HG02852 (cell line): Measurements from ENCODE around the gene DCAF10.
A peak's percentile ranks its signal among the peaks of the same experiment; 100 is the strongest.
"Not testable (repeated sequence)": the region's sequence is repeated elsewhere in the genome, so short reads cannot be mapped to it uniquely, and the experiment has no call there.

Source experiments
- ATAC-seq: cut with Tn5 transposase; IDR thresholded peaks from one replicate; pipeline ENCODE4 v1.9.1; 2021; ENCODE audit warnings: mild to moderate bottlenecking, moderate library complexity; ENCODE audit not compliant: unreplicated experiment

DCAF10 gene

DNA sequence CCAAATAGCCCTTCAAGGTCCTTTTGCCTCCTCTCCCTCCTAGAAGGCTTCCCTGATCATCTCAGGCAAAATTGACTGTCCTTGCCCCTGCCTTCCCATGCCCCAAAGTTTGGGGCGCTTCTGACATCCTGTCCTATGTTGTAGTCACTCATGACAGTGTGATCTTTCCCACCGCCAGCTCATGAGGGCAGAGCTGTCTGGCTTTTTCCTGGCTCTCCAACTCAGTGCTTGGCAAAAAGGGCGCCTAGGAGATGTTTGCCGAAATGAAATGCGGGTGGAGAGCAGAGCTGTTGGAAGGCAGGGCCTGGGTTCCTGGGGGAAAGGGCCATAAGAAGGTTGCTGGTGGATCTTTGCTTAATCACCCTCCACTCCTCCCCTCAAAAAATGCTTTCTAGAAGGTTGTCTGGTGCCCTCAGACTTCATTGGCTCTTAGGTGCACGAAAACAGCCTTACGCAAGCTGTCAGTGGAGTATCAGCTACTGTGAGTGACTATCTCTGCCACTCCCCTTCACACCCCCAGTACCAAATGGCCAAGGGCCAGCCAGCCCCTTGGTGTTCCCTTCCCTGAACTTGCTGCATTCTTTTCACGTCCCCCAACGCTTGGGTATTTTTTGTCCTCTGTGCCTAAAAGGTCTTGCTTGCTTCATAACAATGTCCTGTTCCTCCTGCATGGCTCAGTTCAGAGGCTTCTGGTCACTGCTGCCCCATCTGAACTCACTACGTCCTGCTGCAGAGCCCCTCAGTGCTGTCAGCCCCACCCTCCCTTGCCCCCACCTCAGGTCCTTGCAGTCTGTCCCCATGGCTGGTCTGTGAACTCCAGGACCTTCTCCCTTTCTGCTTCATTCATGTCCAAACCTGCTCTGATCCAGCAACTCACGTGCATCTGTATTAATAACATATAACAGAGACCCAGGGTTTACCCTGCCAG, 106.0 kb downstream of the DCAF10 start:
- ATAC-seq: no peak

- ATAC-seq: no peak
Observed at GRCh38 chr9:37908283-37908682, 107.7 kb downstream of the DCAF10 start.

DNA sequence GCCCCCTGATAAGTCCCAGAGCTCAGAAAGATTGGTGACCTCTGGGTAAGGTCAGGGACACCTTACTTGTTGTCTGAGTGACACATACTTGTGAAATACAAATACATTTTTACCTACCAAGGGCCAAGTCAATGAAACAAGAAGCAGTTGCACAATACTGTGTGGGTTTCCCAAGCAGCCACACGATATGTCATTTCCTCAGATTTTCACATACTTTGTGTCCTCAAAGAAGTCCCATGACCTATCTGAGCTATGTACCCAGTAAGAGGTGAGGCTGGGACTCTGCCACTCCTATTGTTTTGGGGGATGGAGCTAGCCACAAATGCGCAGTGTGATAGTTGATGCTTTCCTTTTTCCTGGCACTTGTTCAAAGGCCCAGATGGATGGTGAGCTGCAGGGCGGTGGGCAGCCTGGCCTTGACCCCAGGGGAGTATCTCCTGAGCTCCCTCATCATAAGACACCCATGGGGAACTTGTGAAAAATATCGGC, 108.1 kb downstream of the DCAF10 start:
- ATAC-seq: no peak

- no peak for ATAC-seq
Observed at GRCh38 chr9:37909326-37909725, 108.7 kb downstream of the DCAF10 start.

DNA sequence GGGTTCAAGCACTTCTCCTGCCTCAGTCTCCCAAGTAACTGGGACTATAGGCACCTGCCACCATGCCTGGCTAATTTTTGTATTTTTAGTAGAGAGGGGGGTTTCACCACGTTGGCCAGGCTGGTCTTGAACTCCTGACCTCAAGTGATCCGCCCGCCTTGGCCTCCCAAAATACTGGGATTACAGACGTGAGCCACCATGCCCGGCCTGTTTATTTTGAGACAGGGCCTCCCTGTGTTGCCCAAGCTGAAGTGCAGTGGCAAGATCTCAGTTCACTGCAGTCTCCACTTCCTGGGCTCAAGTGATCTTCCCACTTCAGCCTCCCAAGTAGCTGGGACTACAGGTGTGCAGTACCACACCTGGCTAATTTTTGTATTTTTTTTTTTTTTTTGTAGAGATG, 109.2 kb downstream of the DCAF10 start:
- ATAC-seq: not testable (repeated sequence)

DNA sequence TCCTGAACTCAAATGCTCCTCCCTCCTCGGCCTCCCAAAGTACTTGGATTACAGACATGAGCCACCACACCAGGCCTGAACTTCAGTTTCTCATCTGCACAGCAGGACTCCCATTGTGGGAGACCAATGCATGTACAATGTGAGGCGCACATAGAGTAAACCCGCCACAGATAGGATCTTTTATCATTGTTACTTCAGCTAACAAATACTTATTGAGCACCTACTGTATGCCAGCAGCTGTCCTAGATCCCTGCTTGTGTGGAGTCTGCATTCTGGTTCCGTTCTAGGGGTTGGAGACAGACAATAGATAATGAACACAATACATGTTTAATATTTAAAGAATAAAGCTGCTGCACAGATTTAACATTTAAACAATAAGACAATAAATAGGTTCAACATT, 109.7 kb downstream of the DCAF10 start:
- no peak for ATAC-seq

- no peak for ATAC-seq
Observed at GRCh38 chr9:37911271-37911681, 110.7 kb downstream of the DCAF10 start.

DNA sequence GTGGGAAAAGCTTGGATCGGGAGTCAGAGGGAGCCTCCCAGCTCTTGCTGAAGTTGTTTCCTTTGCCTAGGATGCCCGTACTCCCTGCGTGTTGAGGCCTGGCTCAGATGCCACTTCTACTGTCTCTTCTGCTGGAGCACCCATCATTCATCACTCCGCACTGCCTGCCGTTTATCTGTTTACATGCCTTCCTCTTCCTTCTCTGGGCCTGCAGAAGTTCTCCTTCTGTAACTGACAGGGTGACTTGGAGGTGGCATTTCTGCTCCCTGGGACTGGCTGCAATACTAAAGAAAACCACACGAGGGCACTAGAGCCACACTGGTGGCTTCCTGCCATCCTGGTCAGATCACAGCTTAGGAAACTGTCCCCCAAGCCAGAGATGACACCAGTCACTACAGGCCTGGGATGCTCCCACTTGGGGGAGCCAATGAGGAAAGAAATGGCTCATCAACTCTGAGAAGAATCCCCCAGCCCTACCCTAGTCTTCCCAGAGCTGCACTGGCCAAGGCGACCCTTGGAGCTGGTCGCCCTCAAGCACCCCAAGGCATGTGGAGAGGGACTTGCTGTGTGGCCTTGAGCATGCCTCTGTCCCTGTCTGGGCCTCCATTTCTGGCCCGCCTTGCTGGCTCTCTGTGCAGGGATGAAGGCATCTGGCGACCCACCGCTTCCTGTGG, 113.0 kb downstream of the DCAF10 start:
- peak; percentile 61 for ATAC-seq

DNA sequence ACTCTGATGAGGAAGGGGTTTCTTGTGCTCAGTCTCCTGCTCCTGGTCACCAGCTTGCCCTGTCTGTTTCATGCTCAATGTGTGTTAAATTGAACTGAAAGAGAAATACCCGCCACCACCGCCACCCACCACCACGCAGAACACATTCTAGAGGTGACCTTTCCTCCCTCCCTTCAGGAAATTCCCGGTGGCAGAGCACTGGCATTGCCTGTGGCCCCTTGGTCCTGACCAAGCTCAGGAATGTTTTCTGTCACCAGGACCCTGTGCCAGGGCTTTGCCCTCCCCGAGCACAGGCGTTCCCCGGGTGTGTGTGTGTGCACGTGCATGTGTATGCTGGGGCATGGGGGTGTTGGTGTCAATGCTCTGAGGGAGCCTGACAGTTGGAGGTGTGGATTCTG, 113.6 kb downstream of the DCAF10 start:
- no peak for ATAC-seq

DNA sequence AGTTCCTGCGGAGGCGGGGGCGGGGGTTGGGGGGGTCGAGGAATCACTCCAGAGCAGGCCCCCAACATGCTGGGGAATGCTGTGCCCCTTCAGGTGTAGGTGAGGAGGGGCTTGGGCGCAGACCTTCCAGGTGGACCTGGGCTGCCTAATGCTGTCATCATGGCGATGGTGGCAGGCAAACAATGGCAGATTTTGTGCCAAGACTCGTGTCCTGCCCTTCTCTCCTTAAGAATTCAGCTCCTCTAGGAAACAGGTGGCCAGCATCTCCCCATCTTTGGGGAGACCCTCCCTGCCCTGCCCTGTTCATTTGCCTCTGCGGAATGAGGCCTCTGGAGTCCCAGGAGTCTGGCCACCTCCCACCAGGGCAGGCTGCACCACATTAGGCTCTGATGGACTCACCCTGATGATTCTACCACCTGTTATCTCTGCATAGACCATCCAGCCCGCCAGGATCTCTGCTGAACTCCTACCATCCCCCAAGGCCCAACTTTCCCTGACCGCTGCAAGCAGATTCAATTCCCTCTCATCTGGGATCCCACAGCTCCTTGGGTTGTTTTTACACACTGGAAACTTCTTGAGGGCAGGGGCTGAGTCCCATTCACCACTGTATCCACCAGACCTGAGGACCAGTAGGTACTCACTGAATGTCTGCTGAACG, 114.2 kb downstream of the DCAF10 start:
- no peak for ATAC-seq

DNA sequence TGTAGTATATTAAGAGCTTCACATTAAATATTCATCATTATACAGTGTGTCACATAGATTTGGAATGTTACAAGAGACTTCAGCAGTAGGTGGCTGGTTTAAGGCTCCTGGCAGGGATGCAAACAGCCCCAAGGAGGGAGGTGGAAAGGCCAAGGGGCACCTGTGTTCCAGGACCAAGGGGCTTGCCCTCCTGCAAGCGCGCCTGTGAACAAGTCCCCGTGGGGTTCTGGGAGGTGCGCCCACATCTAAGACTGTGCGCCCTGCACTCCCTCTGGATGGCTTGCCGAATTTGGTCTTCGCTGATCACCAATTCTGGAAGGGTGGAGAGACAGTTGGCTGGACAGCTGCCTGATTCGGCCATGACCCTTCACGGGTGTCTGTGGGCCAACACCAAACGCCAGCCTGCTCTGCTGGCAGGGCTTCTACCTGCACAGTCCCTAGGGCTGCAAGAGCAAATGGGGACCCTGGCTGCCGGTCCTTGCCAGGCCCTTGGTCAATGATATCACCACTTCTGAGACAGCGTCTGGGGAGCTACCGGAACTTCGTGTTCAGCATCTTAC, 115.4 kb downstream of the DCAF10 start:
- no peak for ATAC-seq

DNA sequence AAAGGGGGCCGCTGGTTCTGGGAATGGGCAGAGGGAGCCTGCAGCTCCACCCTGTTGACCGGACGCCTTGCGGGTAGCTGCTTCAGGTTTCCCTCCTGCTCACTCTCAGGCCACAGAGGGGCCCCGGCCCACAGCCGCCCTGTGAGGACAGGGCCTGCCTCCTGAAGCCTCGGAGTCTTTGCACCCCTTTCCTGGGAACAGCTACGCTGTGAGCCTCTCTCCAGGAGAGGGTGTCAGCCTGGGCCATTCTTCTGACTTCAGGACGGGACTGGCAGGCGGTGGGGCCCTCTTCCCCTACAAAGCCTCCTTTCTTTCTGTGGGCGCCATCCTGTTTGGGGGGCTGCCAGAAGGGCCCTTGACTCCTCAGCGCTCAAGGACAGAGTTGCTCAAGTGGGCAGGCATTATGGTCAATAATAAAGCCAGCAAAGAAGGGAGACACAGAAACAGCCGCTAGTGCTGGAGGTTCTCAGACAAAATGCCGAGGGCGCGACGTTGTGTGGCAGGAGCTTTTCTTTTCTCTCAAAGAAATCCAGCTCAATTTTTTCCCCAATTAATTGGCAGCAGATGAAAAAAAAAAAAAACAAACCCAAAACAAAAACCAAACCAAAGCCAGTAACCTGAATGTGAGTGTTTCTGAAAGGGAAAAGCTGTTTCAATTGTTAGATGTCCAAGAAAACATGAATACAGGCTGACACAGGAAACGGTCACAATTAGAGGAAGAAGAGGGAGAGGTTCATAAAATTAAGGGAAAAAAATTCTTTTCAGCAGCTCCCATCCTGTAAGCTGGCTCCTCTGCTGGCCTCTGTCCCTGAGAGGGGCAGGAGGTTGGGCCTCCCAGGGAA, 116.1 kb downstream of the DCAF10 start:
- ATAC-seq: no peak
